ENCODE data around the gene UNC45A. TPM values are rescaled to one million over a fixed set of nuclear protein-coding genes. Genes with fewer than 3 reads are reported as not detected.

The UNC45A gene
- total and polyA plus RNA-seq, 2 of the 8 experiments (the other 6 are each of a cell fraction or from before 2014, with no cell fraction given) = 74.1 to 84.2 TPM

GRCh38 chr15:90911906-90912769 lies 22.9 kb upstream of the UNC45A start:
- Histone ChIP-seq H2AK5ac (ENCODE audit: low read depth, low read length) (no peak overlapping the region), H3K4me2 (ENCODE audit: insufficient read depth in 1 of 2, low read depth in 2 of 2, low read length in 2 of 2) (no peak overlapping the region), H2BK15ac (ENCODE audit: low read length) (no peak overlapping the region), H4K5ac (ENCODE audit: insufficient read length, low read depth, low read length) (no peak overlapping the region), H4K20me1 (replicated peaks in 1 of 2; ENCODE audit: control insufficient read depth in 1 of 2, insufficient read depth in 2 of 2, low read length in 2 of 2) (peaks cover 2 to 3% of the 10 kb centered on the region in 2 experiments), H3K4ac (replicated peaks; ENCODE audit: insufficient read length, low read depth, low read length) (no peak overlapping the region), H2AFZ (ENCODE audit: low read length) (no peak overlapping the region), H3K14ac (ENCODE audit: insufficient read length) (no peak overlapping the region), H3K9me3 (ENCODE audit: insufficient read depth in 2 of 2, low read depth in 1 of 2, low read length in 1 of 2) (no peaks in the 10 kb centered on the region), H3K36me3 (ENCODE audit: control insufficient read depth in 2 of 4, insufficient read depth in 4 of 4, low read length in 3 of 4) (no peaks in the 10 kb centered on the region; a peak in 3 of 8 replicates), H4K8ac (ENCODE audit: extremely low read depth, insufficient read depth, low read length) (no peak overlapping the region), H3K27me3 (replicated peaks in 1 of 4; ENCODE audit: control insufficient read depth in 3 of 4, extremely low read depth in 1 of 4, insufficient read depth in 3 of 4, low read length in 3 of 4) (no peaks in the 10 kb centered on the region), H3K79me1 (ENCODE audit: low read depth, low read length) (no peaks in the 10 kb centered on the region), H3K18ac (ENCODE audit: extremely low read depth, low read length) (no peak overlapping the region), H3K56ac (replicated peaks; ENCODE audit: insufficient read length, low read depth, low read length) (no peak overlapping the region), H2BK5ac (ENCODE audit: low read depth, low read length) (no peak overlapping the region), H2BK12ac (ENCODE audit: low read depth, low read length) (no peak overlapping the region), H3K4me1 (replicated peaks in 1 of 4; ENCODE audit: control insufficient read depth in 3 of 4, insufficient read depth in 4 of 4, low read length in 3 of 4) (peaks cover 0 to 2% (median 0%) of the 10 kb centered on the region in 4 experiments; a peak in 2 of 7 replicates), H3K23ac (ENCODE audit: insufficient read length) (no peak overlapping the region), H3K27ac (ENCODE audit: low read depth, low read length) (no peak overlapping the region), H2BK20ac (ENCODE audit: low read length) (no peak overlapping the region), H3K9ac (replicated peaks in 1 of 4; ENCODE audit: extremely low read depth in 1 of 4, low read depth in 3 of 4, low read length in 3 of 4) (no peak overlapping the region), H3K79me2 (ENCODE audit: control insufficient read depth in 1 of 2, insufficient read depth in 2 of 2, low read length in 2 of 2) (no peaks in the 10 kb centered on the region), H2BK120ac (replicated peaks; ENCODE audit: low read depth, low read length) (no peak overlapping the region), H4K91ac (replicated peaks; ENCODE audit: insufficient read length, low read length) (no peak overlapping the region), H3K4me3 (ENCODE audit: extremely low read depth in 1 of 4, insufficient read depth in 2 of 4, low read depth in 3 of 4, low read length in 4 of 4) (no peak overlapping the region), H3K23me2 (ENCODE audit: low read depth, low read length) (no peaks in the 10 kb centered on the region)
- TF ChIP-seq MAFK (IDR thresholded peaks at IDR 0.05; ENCODE audit: low read depth, low read length) (no peak), NANOG (IDR thresholded peaks at IDR 0.05; ENCODE audit: insufficient read depth, low read depth, low read length, poor library complexity, severe bottlenecking) (no peak), MAX (IDR thresholded peaks at IDR 0.05) (no peak), NRF1 (IDR thresholded peaks at IDR 0.05; ENCODE audit: low read depth, low read length) (no peak), YY1 (IDR thresholded peaks at IDR 0.05; ENCODE audit: low read depth, low read length) (no peak), SIN3A (conservative IDR thresholded peaks at IDR 0.05 in 1 of 2, IDR thresholded peaks at IDR 0.05 in 1 of 2; ENCODE audit: low read depth in 1 of 2, low read length in 2 of 2) (no peak)
- FAIRE-seq = no peak
- 94% methylated on average over 30 of the region's 30 CpGs; no CpG with 5 or more reads in 1 of the 2 experiments for WGBS, 2 experiments (ENCODE audit: extremely low coverage in 1 of 2, insufficient coverage in 1 of 2, insufficient read length in 1 of 2, insufficient replicate concordance in 2 of 2, low coverage in 1 of 2, low lambda C conversion rate in 2 of 2, missing lambda C conversion rate in 1 of 2)
- CTCF ChIA-PET (ENCODE audit: partially characterized antibody) = interaction anchor here (0.6 to 1.9 kb wide), 4 partner anchors 14 to 357 kb away, joined by 3 to 6 read pairs (median 4); no protein-coding TSS in a partner anchor
- POLR2A ChIA-PET (ENCODE audit: partially characterized antibody) = interaction anchor here (0.9 kb wide), 1 partner anchor 8 kb away, joined by 3 read pairs; no protein-coding TSS in a partner anchor
- no peak for DNase-seq (ENCODE audit: low read depth in 1 of 2, low spot score in 2 of 2)
